T-helper 2 cell treated with Interferon-gamma antibody and Interleukin-4, amounts not matched to agents 5 μg/mL and 100 μg/mL, for 36 hours (primary cell): ENCODE results near the gene KHNYN.
"Not testable (repeated sequence)": the region's sequence is repeated elsewhere in the genome, so short reads cannot be mapped to it uniquely, and the experiment has no call there.

Experiments
- DNase-seq: peaks from one replicate; pipeline ENCODE4 v3.0.0; 2021; ENCODE audit warnings: low spot score
- H3K27ac Mint-ChIP-seq: one replicate; pipeline ENCODE4 v1.8.0; 2021; ENCODE audit warnings: mild to moderate bottlenecking, mixed read lengths
- H3K27me3 Mint-ChIP-seq: one replicate; pipeline ENCODE4 v1.8.0; 2021; ENCODE audit warnings: low read depth, mixed read lengths
- H3K36me3 Mint-ChIP-seq: one replicate; pipeline ENCODE4 v1.8.0; 2021; ENCODE audit warnings: low read depth, mixed read lengths
- H3K4me1 Mint-ChIP-seq: one replicate; pipeline ENCODE4 v1.8.0; 2021; ENCODE audit warnings: low read depth, mixed read lengths
- H3K4me3 Mint-ChIP-seq: one replicate; pipeline ENCODE4 v1.8.0; 2022; ENCODE audit warnings: mild to moderate bottlenecking, moderate library complexity, mixed read lengths
- H3K9me3 Mint-ChIP-seq: one replicate; pipeline ENCODE4 v1.8.0; 2021; ENCODE audit warnings: mixed read lengths

The KHNYN gene

DNA sequence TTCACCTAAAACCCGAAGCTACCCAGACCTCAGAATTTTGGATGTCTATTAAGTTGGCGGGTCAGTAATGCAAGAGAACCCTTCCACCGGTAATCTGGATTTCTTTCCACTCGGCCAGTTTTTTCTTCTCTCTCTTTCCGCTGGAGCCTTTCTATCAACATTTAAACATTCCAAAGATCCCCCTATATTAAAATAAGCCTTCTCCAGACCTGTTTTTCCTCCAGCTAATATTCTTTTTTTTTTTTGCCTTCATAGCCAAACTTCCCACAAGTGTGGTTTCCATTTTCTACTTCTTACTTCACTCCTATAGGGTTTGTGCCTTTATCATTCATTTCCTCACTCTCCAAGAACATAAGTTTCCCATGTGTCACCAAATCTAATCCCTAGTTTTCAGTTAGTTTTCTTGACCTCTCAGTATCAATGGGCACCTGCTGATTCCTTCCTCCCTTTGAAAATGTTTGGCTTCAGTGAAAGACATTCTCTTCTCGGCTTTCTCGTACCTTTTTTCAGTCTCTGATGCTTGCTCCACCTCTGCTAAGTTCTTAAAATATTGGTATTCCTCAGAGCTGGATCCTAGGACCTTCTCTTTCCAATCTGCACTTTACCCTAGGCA is 13.4 kb downstream of the KHNYN start:
- peak overlapping the region; percentile 92 for H3K4me3 Mint-ChIP-seq
- peaks cover 35% of the 10 kb centered on the region for H3K36me3 Mint-ChIP-seq
- DNase-seq = no peak
- H3K27me3 Mint-ChIP-seq = no peaks in the 10 kb centered on the region
- no peaks in the 10 kb centered on the region for H3K9me3 Mint-ChIP-seq
- peaks cover 37% of the 10 kb centered on the region for H3K4me1 Mint-ChIP-seq
- peak overlapping the region; percentile 97 for H3K27ac Mint-ChIP-seq

DNA sequence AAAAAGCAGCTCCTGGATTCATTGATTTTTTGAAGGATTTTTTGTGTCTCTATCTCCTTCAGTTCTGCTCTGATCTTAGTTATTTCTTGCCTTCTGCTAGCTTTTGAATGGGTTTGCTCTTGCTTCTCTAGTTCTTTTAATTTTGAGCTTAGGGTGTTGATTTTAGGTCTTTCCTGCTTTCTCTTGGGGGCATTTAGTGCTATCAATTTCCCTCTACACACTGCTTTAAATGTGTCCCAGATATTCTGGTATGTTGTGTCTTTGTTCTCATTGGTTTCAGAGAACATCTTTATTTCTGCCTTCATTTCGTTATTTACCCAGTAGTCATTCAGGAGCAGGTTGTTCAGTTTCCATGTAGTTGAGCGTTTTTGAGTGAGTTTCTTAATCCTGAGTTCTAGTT is 21.1 kb downstream of the KHNYN start:
- not testable (repeated sequence) for H3K27ac Mint-ChIP-seq, DNase-seq, H3K36me3 Mint-ChIP-seq, H3K27me3 Mint-ChIP-seq, H3K4me3 Mint-ChIP-seq, H3K4me1 Mint-ChIP-seq
- H3K9me3 Mint-ChIP-seq = peaks cover 11% of the 10 kb centered on the region

DNA sequence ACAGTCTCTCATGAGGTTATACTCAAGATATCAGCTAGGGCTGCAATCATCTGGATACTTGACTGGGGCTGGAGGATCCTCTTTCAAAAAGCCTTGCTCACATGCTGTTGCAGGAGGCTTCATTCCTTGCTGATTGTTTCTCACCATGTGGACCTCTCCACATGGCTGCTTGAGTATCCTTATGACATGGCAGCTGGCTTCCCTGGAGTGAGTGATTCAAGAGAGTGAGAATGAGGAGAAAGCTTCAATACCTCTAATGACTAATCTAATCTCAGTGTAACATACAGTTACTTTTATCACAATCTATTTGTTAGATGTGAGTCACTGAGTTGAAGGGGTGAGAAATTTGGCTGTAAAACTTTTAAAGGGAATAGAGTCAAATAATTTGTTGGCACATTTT is 27.2 kb downstream of the KHNYN start:
- no peak overlapping the region for H3K27ac Mint-ChIP-seq
- H3K36me3 Mint-ChIP-seq = peaks cover 8% of the 10 kb centered on the region
- H3K27me3 Mint-ChIP-seq = no peaks in the 10 kb centered on the region
- H3K9me3 Mint-ChIP-seq = peaks cover 11% of the 10 kb centered on the region
- no peak overlapping the region for H3K4me3 Mint-ChIP-seq
- peaks cover 4% of the 10 kb centered on the region for H3K4me1 Mint-ChIP-seq
- no peak for DNase-seq

DNA sequence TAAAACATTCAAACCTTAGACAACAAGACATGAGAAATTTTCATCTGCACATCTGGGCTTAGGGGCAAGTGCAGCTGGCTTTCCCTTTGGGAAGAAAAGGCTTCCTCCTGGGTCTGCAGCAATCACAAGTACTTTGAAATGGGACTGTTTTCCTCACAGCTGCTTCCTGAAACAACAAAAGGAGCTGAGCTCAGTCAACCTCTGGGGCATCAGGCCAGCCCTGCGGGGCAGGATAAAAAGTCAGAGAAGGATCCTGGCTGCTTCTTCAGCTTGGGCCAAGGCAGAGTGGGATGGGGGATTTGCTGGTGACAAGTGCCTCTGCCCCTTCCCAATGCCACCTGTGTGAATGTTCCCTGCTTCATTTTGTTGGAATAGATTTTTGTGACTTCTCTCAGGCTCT is 29.0 kb downstream of the KHNYN start:
- peaks cover 11% of the 10 kb centered on the region for H3K9me3 Mint-ChIP-seq
- no peak overlapping the region for H3K4me3 Mint-ChIP-seq
- H3K27ac Mint-ChIP-seq = no peak overlapping the region
- no peaks in the 10 kb centered on the region for H3K27me3 Mint-ChIP-seq
- peaks cover 7% of the 10 kb centered on the region for H3K36me3 Mint-ChIP-seq
- DNase-seq = no peak
- peaks cover 4% of the 10 kb centered on the region for H3K4me1 Mint-ChIP-seq

DNA sequence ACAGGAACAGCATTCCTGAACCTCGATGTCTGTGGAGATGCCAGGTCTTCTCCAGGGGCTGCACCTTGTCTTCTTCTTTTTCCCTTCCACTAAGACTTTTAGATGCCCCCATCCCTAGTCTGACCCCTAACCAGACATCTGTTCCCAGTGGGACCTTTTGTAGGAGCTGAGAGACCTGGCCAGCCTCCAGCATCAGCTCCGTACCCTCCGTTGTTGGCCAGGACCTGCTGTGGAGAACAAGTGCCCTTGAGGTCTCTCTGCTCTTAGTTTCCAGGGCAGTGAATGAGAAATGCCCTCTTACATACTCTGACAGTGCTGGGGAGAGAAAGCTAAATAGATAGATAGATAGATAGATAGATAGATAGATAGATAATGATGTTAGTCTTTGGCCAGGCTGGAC is 29.6 kb downstream of the KHNYN start:
- Mint-ChIP-seq H3K27me3 (no peaks in the 10 kb centered on the region), H3K9me3 (peaks cover 5% of the 10 kb centered on the region), H3K4me3 (no peak overlapping the region), H3K27ac (no peak overlapping the region), H3K4me1 (peaks cover 4% of the 10 kb centered on the region), H3K36me3 (peaks cover 2% of the 10 kb centered on the region)
- no peak for DNase-seq

DNA sequence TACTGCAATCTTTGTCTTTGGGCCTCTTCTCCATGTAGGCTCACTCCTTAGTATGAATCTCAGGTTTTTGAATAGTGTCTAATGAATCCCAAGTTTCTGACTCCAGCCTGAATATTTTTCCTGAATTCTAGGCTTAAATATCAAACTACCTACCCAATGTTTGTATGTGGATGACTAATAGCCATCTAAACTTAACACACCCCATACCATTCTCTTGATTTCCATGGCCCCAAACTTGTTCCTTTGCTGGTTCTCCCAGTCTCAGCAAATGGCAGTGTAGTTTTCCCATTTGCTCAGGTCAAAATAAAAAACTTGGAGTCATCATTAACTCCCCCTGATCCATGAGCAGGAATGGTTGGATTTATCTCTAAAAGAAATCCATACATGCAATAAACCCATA is 31.6 kb downstream of the KHNYN start:
- no peaks in the 10 kb centered on the region for H3K27me3 Mint-ChIP-seq
- peaks cover 9% of the 10 kb centered on the region for H3K4me1 Mint-ChIP-seq
- no peak for DNase-seq
- no peaks in the 10 kb centered on the region for H3K36me3 Mint-ChIP-seq
- no peak overlapping the region for H3K27ac Mint-ChIP-seq
- no peaks in the 10 kb centered on the region for H3K9me3 Mint-ChIP-seq
- no peak overlapping the region for H3K4me3 Mint-ChIP-seq

DNA sequence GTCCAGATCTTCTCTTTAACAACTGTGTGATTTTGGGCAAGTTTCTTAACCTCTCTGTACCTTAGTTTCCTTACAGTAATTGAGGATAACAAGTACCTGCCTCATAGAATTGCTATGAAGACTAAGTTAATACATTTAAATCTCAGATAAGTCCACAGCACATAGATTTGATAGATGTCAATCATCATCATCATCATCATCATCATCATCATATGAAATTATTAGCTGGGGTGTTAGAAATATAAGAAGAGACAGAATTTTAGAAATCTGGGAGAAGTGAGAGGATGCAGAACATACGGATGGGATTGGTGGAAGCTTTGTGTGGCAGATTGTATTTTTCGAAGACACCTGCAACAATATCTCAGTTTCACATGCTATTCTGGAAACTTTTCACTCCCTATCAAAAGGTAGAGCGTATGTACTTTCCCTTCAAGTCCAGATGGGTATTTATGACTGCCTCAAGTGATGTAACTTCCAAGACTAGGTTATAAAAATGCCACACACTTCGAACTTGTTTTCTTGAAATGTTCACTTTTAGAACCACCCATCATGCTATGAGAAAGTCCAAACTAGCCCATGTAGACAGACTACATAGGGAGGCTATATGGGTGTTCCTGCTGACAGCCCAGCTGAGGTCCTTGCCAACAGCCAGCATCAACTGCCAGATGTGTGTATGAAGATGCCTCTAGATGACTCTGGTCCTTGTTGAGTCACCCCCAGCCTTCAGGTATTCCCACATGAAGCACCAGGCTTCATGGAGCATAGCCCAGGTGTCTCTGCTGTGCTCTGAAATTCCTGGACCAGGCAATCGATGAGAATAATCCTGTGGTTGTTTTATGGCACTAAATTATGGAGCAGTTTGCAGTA is 33.5 kb downstream of the KHNYN start:
- no peaks in the 10 kb centered on the region for H3K9me3 Mint-ChIP-seq
- peaks cover 5% of the 10 kb centered on the region for H3K4me1 Mint-ChIP-seq
- DNase-seq = no peak
- H3K4me3 Mint-ChIP-seq = no peak overlapping the region
- H3K27ac Mint-ChIP-seq = no peak overlapping the region
- no peaks in the 10 kb centered on the region for H3K27me3 Mint-ChIP-seq
- no peaks in the 10 kb centered on the region for H3K36me3 Mint-ChIP-seq

DNA sequence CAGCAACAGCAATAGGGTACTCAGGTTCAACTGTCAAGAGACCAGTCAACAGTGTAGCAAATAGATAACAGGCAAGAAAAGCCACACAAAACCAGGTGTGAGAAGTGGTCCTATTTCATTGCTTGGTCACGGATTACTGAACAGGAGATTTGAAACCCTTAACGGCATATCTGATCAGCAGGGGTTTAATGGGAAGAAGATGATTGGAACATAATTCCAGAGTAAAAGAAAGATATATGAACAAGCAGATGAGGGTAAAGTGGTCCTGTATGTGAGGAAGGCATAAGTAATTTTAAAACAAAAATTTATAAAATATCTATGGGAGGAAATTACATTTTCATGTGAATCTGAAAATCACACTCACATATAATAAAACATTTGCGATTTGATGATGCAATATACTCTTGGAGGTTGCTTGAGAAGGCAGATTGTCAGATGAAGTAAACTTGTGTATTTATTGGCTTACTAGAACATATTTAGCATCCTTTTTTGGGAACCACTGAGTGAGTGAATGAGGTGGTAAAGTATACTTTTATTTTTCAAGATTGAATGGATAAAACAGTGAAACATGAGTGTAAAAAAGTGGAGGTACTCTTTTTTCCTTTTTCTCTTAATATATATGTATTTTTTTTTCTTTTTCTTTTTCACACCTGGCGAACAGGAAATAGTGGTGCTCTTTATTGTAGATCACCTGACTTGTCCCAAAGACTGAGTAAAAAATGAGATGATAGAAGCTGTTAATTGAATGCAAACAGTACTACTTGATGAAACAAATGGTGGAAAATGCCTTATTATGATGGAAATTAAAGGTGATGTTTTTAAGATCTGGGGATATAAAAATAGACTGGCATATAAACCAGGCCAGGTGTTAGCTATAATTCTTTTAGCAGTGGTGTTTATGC is 34.4 kb downstream of the KHNYN start:
- no peaks in the 10 kb centered on the region for H3K36me3 Mint-ChIP-seq
- H3K4me3 Mint-ChIP-seq = no peak overlapping the region
- H3K9me3 Mint-ChIP-seq = no peaks in the 10 kb centered on the region
- peaks cover 5% of the 10 kb centered on the region for H3K4me1 Mint-ChIP-seq
- H3K27me3 Mint-ChIP-seq = no peaks in the 10 kb centered on the region
- no peak for DNase-seq
- H3K27ac Mint-ChIP-seq = peak overlapping the region; percentile 13

DNA sequence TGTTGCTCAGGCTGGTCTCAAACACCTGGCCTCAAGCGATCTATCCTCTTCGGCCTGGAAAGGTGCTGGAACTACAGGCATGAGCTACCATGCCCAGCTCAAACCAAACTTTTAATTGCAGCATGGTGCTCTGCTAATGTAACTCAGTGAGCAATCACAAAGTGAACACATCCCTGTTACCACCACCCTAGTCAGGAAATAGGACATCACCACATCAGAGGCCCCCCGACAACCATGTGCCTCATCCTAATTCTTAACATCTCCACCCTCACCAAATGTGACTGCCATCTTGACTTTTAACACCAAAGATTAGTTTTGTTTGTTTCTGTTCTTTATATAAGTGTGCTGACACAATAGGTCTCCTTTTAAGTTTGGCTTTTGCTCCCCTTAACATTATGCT is 35.6 kb downstream of the KHNYN start:
- Mint-ChIP-seq H3K4me1 (peaks cover 5% of the 10 kb centered on the region), H3K27me3 (peaks cover 4% of the 10 kb centered on the region), H3K27ac (no peak overlapping the region), H3K9me3 (no peaks in the 10 kb centered on the region), H3K36me3 (no peaks in the 10 kb centered on the region), H3K4me3 (no peak overlapping the region)
- DNase-seq = no peak

DNA sequence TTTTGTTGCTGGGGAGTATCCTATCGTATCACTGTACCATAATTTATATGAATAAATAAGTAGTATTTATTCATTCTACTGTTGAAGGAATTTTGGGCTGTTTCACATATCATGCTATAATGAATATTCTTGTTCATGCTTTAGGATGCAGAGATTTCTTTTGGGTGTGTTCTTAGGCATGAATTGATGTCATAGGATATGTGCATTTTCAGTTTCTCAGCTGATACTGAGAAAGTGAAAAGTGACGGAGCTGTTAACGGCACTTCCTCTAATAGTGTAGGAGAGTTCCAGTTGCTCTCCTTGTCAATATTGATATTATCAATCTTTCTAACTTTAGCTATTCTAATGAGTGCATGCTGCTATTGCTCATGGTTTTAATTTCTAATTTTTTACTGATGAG is 36.1 kb downstream of the KHNYN start:
- no peaks in the 10 kb centered on the region for H3K9me3 Mint-ChIP-seq

DNA sequence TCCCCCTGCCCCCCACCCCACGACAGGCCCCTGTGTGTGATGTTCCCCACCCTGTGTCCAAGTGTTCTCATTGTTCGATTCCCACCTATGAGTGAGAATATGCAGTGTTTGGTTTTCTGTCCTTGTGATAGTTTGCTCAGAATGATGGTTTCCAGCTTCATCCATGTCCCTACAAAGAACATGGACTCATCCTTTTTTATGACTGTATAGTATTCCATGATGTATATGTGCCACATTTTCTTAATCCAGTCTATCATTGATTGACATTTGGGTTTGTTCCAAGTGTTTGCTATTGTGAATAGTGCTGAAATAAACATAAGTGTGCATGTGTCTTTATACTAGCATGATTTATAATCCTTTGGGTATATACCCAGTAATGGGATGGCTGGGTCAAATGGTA is 40.7 kb downstream of the KHNYN start:
- H3K36me3 Mint-ChIP-seq, H3K27me3 Mint-ChIP-seq, DNase-seq, H3K9me3 Mint-ChIP-seq, H3K27ac Mint-ChIP-seq, H3K4me3 Mint-ChIP-seq, H3K4me1 Mint-ChIP-seq: not testable (repeated sequence)

More for the DNA sequence above, 36.1 kb downstream of the KHNYN start:
- H3K36me3 Mint-ChIP-seq = no peaks in the 10 kb centered on the region
- no peak overlapping the region for H3K27ac Mint-ChIP-seq
- H3K4me1 Mint-ChIP-seq = peaks cover 5% of the 10 kb centered on the region
- DNase-seq = no peak
- H3K4me3 Mint-ChIP-seq = no peak overlapping the region
- H3K27me3 Mint-ChIP-seq = peaks cover 4% of the 10 kb centered on the region

DNA sequence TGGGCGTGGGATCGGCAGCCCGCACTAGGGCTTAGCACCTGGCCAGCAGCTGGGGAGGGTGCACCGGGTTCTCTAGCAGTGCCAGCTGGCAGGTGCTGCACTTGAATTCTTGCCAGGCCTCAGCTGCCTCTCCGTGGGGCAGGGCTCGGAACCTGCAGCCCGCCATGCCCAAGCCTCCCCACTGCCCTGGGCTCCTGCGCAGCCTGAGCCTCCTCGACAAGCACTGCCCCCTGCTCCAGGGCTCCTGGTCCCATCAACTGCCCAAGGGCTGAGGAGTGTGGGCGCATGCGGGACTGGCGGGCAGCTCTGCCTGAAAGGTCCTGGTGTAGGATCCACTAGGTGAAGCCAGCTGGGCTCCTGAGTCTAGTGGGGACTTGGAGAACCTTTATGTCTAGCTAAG is 43.5 kb downstream of the KHNYN start:
- H3K27ac Mint-ChIP-seq = no peak overlapping the region
- H3K4me1 Mint-ChIP-seq = no peaks in the 10 kb centered on the region
- H3K27me3 Mint-ChIP-seq = peaks cover 4% of the 10 kb centered on the region
- no peaks in the 10 kb centered on the region for H3K36me3 Mint-ChIP-seq
- no peak overlapping the region for H3K4me3 Mint-ChIP-seq
- no peaks in the 10 kb centered on the region for H3K9me3 Mint-ChIP-seq
- no peak for DNase-seq

DNA sequence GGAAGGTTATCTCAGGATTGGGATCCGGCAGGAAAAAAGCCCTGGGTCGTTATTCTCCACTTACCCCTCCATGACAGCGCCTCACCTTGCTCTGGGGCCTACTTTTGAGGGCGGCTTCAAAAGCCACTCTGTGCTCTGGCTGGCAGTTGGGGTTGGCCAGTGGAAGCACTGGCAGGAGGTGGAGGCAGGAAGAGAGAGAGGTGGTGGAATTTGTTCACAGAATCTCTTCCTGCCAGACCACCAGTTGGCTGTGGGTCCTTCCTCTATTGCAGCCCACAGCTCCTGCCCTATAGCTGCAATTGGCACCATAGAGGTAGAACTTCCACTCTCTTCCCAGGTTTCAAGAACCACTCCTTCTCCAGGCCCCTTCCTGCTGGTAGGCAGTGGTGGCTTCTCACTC is 45.5 kb downstream of the KHNYN start:
- Mint-ChIP-seq H3K27ac (no peak overlapping the region), H3K27me3 (no peaks in the 10 kb centered on the region), H3K9me3 (no peaks in the 10 kb centered on the region), H3K36me3 (no peaks in the 10 kb centered on the region), H3K4me3 (no peak overlapping the region), H3K4me1 (no peaks in the 10 kb centered on the region)
- DNase-seq = no peak

DNA sequence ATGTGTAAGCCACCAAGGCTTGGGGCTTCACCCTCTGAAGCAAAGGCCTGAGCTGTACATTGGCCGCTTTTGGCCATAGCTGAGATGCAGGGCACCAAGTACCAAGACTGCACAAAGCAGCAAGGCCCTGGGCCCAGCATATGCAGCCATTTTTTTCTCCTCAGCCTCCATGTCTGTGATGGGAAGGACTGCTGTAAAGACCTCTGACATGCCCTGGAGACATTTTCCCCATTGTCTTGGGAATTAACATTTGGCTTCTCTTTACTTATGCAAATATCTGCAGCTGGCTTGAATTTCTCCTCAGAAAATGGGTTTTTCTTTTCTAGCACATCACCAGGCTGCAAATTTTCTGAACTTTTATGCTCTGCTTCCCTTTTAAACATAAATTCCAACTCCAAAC is 50.2 kb downstream of the KHNYN start:
- peaks cover 17% of the 10 kb centered on the region for H3K4me1 Mint-ChIP-seq
- H3K4me3 Mint-ChIP-seq, H3K9me3 Mint-ChIP-seq, DNase-seq, H3K27ac Mint-ChIP-seq, H3K27me3 Mint-ChIP-seq, H3K36me3 Mint-ChIP-seq: not testable (repeated sequence)
